ENCODE measurements around the gene CDH6.

CDH6 gene

GRCh38 chr5:31193591-31194467 is at the start of gene CDH6:
CDH6 (plus strand) TSS chr5:31193686; CDS start chr5:31267474, 73,788 bp downstream.
- no peak for DNase-seq

DNA sequence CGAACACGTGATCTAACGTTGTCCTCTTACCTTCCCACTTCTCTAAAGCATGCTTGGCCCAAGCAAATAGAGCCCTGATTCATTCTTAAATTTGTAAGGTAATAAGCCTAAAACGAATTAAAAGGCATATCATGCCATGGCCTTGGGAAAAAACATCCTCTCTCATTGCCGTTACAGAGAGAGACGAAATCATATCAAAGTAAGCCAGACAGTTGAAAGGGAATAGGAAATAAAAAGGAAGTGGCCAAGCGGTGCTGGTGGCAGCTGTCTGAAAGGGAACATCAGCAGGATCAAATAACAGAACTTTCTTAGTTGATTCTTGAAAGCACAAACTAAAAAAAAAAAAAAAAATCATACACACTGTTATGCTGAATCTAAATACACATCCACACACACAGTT is 49.1 kb upstream of the CDH6 start:
- no peak for DNase-seq

DNA sequence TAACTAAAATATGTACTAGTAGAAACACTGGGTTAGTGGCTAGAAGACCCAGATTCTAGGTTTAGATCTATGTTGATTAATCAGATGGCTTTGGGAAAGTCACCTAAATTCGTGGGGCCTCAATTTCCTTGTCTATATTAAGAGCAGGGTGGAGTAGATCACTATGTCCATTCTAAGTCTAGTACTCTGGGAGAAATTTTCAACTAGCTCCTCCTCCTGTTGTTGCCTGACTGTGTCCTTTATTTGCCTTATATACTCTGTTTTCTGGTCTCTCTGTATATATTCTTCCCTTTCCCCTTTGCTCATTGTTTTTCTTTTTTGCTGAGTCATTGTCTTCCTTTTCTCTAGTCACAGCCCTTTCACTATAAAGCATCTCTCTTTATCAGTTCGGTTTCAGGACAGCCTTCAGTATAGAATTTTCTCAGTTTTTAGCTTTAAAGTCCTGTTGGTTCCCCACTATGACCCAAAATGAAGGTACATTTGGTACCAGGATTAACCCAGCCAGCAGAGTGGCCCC is 44.5 kb upstream of the CDH6 start:
- no peak for DNase-seq

DNA sequence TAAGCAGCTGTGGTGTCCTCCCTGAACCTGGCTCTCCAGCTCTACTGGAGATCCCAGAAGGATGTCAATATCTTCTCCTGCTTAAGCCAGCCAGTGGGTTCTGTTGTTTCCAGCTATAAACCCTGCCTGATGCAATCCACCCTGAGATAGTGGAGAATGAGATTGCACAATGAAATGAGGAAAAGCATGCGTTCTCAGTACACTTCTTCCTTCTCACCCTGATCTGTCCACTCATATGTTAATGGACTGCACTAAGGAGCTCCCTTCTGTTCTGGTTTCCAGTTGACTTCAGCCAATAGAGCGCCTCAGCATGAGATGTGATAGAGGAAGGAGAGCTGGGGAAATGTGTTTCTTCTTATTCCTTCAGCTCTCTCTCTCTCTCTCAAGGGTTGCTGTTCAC is 40.0 kb upstream of the CDH6 start:
- no peak for DNase-seq

GRCh38 chr5:31156631-31157160 is 36.8 kb upstream of the CDH6 start:
- DNase-seq: no peak

DNA sequence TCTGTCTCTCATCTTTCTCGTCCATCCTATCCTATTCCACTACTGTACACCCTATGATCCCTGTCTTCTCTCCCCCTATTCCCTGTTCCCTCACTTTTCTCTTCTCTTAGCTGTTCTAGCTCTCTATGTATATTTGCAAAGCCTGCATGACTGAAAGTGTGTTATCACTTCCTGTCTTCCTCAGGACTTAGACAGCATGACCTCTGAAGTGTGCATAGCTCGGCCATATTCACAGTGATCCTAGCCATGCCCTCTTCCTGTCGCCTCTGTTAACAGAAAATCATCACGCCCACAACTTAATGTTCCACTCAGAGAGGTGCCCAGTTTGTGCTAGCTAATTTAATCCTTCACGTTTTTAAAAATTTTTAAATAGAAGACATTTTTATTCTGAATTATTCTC is 35.8 kb upstream of the CDH6 start:
- no peak for DNase-seq

DNA sequence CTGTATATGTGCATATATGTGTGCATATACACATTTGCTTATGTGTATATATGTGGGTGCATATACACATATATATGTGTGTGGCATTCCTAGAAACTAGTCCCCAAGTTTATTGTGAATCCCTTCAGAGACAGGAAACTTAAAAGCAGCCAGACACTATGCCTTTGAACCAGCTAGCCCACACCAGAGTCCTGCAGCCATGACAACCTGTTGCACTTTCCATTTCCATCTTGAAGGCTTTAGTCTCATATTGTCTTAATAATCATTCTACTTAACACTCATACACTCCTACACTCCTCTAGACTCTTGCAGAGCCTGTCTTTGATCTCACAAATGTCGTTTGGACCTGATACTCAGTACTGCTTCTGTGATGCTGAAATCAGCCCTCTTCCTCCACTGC is 34.8 kb upstream of the CDH6 start:
- DNase-seq: no peak

GRCh38 chr5:31161781-31162181 is 31.7 kb upstream of the CDH6 start:
- no peak for DNase-seq

GRCh38 chr5:31165729-31166128 is 27.8 kb upstream of the CDH6 start:
- DNase-seq: no peak

DNA sequence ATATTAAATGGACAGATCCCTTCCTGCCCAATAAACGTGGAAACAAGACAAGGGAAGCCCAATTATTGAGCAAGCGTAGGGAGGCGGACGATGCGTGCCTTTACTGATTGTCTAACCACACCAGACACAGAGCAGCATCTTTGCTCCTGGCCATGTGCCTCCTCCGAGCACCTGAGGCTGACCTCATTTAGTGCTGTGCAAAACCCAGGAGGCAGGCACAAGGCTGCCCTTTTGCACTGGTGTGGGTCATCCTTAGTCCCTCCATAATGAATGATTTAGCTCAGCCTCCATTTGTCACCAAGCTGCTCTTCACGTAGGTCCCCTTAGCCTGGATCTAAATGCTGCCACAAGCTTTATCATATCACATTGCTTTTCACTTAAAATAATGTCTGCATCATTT is 24.1 kb upstream of the CDH6 start:
- DNase-seq: no peak

DNA sequence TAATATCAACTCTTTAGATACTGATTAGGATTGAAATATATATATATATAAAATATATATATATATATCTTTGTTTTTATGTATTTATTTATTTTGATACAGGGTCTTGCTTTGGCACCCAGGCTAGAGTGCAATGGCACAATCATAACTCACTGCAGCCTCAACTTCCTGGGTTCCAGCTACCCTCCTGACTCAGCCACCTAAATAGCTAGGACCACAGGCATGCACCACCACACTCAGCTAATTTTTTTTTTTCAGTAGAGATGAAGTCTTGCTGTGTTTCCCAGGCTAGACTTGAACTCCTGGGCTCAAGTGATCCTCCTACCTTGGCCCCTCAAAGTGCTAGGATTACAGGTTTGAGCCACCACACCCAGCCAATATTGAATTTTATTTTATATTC is 20.6 kb upstream of the CDH6 start:
- DNase-seq: no peak

DNA sequence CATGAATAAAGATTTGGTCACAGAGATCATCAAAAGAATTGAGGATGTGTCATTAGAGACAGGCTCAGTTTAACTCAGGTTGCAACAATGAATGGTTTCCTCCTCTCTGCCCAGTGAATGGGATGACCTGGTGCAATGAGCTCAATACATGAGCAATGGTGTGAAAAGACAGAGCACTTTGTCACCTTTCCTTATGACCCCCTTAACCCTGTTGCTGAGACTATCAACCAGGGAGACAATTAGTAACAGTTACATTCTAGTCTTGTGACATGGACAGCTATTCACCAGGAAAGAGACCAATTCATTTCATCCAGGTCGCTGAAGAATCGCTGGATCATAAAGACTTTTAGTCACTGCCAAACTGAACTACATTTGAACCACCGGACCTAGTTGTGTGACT is 19.9 kb upstream of the CDH6 start:
- DNase-seq: no peak

DNA sequence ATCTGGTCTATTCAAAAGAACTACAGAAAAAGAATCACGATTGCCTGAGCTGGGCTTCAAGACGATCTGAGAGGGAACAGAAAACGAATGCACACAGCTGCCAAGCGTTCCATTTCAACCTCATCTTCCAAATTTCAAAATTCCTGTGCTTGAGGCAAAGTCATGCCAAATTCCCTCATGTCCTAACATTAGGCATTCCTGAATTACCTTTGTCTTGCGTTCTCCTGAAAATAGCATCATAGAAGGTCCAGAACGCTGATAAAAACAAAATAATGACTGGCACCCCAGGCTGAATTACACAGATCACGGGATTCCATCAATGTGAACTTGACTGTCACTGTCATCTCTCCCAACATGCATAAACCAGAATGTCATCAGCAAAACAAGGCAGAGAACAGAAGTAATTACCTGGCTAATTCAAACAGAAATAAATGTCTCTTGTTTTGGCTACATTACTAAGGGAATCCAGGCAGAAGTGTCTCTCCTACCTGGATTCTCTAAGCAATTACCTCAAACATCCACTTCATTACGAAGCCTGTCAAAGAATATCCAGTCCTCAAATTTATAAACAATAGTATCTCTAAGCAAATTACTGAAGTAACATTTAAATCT is 12.0 kb upstream of the CDH6 start:
- DNase-seq: no peak

GRCh38 chr5:31182136-31182535 is 11.3 kb upstream of the CDH6 start:
- no peak for DNase-seq

- no peak for DNase-seq
Observed at GRCh38 chr5:31185951-31186350, 7.5 kb upstream of the CDH6 start.

DNA sequence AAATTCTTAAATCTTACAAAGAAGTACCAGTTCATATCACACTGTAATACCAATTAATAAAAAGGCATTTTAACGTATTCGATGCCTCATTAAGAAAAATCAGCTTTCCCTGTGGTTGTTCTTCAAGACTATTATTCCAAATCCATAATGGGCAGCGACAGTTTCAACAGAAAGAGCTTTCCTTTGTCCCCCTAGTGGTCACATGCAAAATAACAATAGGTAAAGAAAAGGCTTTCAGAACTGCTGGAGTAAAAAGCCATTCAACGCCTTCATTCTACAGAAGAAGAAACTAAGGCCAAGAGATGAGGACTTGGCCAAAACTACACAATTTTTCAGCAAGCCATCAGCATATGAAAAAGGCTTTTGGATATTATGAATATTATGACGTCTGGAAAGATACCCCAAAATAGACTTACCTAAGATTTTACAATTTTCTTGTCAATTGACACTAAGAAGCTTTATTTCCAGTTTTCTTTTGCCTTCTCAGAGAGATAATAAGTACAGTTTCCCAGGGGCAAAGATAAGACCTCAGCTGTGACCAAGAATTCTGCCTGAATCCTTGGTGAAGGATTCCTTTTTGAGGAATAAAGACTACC is 6.7 kb upstream of the CDH6 start:
- DNase-seq: peak; percentile 36

DNA sequence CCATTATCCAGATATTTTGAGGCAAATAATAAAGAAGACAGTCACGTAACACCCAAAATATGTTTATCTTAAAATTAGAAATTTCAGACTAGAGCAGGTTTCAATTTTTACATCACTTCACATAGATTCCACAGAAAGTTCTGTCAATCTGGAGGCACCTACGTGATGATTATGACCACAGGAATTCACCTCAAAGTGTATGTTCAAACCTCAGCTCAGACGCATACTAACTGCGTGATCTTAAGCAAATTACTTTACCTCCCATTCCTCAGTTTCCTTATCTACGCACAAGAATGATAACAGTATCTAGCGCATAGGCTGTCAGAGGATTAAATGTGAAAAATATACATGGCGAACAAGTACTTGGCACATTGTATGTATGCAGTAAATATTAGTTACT is 5.9 kb upstream of the CDH6 start:
- DNase-seq: no peak

- no peak for DNase-seq
Observed at GRCh38 chr5:31192442-31192841, 1.0 kb upstream of the CDH6 start.

GRCh38 chr5:31193116-31193515 is 370 bp upstream of the CDH6 start:
- DNase-seq: no peak

GRCh38 chr5:31194468-31194813 is 955 bp downstream of the CDH6 start:
- no peak for DNase-seq

GRCh38 chr5:31194892-31195555 is 1.5 kb downstream of the CDH6 start:
- DNase-seq: no peak

GRCh38 chr5:31196309-31196708 is 2.8 kb downstream of the CDH6 start:
- no peak for DNase-seq

GRCh38 chr5:31197183-31197582 is 3.7 kb downstream of the CDH6 start:
- DNase-seq: no peak

Data from HCEC 1CT (cell line).